Ureter (tissue), 1 donor: ENCODE results near the gene TNFSF10. TPM values are rescaled to one million over a fixed set of nuclear protein-coding genes. Genes with fewer than 3 reads are reported as not detected.

Experiments used
- total RNA-seq: library from RNA; stranded (reverse); gene quantifications from one replicate; pipeline ENCODE4 v1.2.4, GENCODE V29; 2023
- donor health status: DM: yes; HTN: yes; CAD: no.

The TNFSF10 gene
- total RNA-seq, 1 donor from 2014 or later = 44.1 TPM

Other genes starting within 250 kb of the TNFSF10 start
- not detected for gene GHSR, start 75.0 kb downstream of the TNFSF10 start, total RNA-seq
- gene NCEH1, start 187.6 kb upstream of the TNFSF10 start, total RNA-seq = 20.7 TPM
- 9.0 TPM for gene ECT2, start 227.3 kb upstream of the TNFSF10 start, total RNA-seq